ENCODE measurements around the gene TCIRG1.

DNA sequence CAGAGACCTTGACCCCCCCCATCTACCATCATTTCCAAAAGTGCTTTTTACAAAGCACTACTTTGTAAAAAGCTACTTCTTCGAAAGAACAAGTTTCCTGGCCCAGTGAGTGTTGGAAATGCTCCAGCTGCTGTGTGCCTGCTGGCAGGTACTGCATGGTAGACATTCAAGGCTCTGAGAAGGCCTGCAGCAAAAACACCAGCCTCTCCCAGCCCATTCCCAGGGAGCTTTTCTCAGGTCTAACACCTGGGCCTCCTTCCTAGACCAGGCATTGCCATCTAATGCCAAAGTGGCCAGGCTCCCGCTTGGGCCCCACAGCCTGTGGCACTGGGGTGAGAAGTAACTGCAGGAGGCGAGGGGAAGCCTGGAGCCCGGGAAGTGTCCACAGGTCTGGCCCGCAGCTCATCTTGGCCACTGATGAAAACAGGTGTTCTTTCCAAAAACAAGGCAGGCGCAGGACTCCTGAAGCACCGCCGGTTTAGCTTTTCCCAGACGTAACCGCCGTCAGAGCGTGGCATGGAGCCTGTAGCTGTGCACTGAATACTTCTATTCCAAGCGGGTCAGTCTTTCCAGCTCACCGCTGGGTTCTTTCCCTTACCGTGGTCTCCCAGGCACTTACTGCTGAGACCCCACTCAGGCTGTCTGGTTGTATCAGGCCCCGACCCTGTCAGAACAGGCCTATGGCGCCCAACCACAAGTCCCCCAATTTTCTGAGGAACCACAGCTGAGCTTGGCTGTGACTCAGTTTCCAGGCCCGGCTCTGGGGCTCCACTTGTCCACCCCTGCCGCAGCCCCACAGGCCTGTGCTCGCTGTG is 1.2 kb upstream of the TCIRG1 start:
- TF ChIP-seq TAF1 (IDR thresholded peaks at IDR 0.05; ENCODE audit: low read depth, low read length) (no peak), POLR2A (IDR thresholded peaks at IDR 0.05; ENCODE audit: low read depth, low read length) (no peak), SPI1 (IDR thresholded peaks at IDR 0.05; ENCODE audit: low read depth, low read length) (no peak), POLR2AphosphoS5 (IDR thresholded peaks at IDR 0.05; ENCODE audit: low read depth, low read length) (no peak)

All from GM12891 (cell line).